Retinal pigment epithelial cell (primary cell): ENCODE data around the gene ALMS1.
A peak's percentile ranks its signal among the peaks of the same experiment; 100 is the strongest.
"Not testable (repeated sequence)": the region's sequence is repeated elsewhere in the genome, so short reads cannot be mapped to it uniquely, and the experiment has no call there.

ENCODE experiments used
- DNase-seq: peaks from one replicate; pipeline ENCODE4 v3.0.0-alpha.2; 2010; ENCODE audit warnings: low read depth
- H3K4me3 ChIP-seq: 2 replicates; pipeline ENCODE4 v1.5.1; 2011; ENCODE audit warnings: mild to moderate bottlenecking, low read length, control low read depth, moderate library complexity
- TF ChIP-seq, protein P1 (sequence below): conservative IDR thresholded peaks from 2 replicates; pipeline ENCODE4 v1.5.1; 2011; ENCODE audit warnings: low read depth, low read length, control low read depth, inconsistent platforms

Gene ALMS1, protein sequence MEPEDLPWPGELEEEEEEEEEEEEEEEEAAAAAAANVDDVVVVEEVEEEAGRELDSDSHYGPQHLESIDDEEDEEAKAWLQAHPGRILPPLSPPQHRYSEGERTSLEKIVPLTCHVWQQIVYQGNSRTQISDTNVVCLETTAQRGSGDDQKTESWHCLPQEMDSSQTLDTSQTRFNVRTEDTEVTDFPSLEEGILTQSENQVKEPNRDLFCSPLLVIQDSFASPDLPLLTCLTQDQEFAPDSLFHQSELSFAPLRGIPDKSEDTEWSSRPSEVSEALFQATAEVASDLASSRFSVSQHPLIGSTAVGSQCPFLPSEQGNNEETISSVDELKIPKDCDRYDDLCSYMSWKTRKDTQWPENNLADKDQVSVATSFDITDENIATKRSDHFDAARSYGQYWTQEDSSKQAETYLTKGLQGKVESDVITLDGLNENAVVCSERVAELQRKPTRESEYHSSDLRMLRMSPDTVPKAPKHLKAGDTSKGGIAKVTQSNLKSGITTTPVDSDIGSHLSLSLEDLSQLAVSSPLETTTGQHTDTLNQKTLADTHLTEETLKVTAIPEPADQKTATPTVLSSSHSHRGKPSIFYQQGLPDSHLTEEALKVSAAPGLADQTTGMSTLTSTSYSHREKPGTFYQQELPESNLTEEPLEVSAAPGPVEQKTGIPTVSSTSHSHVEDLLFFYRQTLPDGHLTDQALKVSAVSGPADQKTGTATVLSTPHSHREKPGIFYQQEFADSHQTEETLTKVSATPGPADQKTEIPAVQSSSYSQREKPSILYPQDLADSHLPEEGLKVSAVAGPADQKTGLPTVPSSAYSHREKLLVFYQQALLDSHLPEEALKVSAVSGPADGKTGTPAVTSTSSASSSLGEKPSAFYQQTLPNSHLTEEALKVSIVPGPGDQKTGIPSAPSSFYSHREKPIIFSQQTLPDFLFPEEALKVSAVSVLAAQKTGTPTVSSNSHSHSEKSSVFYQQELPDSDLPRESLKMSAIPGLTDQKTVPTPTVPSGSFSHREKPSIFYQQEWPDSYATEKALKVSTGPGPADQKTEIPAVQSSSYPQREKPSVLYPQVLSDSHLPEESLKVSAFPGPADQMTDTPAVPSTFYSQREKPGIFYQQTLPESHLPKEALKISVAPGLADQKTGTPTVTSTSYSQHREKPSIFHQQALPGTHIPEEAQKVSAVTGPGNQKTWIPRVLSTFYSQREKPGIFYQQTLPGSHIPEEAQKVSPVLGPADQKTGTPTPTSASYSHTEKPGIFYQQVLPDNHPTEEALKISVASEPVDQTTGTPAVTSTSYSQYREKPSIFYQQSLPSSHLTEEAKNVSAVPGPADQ (N-terminal part only)

DNA sequence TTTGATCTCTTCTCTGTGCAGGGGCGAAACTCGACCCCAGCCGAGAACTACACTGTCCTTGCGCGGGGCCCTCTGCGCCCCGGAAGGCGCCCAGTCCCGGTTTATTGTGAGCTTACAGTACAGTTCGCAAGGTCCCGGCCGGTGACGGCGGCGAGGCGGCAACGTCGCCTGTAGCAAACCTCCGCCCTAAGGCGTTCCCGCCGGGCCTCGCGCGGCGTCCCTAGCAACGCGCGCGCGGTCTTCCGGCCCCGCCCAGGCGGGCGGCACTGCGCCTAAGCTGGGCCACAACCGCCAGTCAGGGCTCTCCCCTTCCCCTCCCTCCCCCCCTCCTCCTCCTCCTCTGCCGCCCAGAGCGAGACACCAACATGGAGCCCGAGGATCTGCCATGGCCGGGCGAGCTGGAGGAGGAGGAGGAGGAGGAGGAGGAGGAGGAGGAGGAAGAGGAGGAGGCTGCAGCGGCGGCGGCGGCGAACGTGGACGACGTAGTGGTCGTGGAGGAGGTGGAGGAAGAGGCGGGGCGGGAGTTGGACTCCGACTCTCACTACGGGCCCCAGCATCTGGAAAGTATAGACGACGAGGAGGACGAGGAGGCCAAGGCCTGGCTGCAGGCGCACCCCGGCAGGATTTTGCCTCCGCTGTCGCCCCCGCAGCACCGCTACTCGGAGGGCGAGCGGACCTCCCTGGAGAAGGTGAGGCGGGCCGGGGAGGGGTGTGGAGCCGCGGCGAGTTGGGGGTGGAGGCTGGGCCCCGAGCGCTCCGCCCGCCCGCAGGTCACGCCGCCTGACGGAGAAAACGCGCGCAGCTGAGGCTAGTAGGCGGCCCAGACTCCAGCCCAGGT is at the start of gene ALMS1:
TSS of gene ALMS1 (plus strand) at position 333 of the 838 bp plus-strand sequence. CDS start at position 366, 33 bp downstream.
- peak; percentile 62 for DNase-seq
- peak within 1 kb of the TSS; percentile 76 for H3K4me3 ChIP-seq
- TF ChIP-seq, protein P1, sequence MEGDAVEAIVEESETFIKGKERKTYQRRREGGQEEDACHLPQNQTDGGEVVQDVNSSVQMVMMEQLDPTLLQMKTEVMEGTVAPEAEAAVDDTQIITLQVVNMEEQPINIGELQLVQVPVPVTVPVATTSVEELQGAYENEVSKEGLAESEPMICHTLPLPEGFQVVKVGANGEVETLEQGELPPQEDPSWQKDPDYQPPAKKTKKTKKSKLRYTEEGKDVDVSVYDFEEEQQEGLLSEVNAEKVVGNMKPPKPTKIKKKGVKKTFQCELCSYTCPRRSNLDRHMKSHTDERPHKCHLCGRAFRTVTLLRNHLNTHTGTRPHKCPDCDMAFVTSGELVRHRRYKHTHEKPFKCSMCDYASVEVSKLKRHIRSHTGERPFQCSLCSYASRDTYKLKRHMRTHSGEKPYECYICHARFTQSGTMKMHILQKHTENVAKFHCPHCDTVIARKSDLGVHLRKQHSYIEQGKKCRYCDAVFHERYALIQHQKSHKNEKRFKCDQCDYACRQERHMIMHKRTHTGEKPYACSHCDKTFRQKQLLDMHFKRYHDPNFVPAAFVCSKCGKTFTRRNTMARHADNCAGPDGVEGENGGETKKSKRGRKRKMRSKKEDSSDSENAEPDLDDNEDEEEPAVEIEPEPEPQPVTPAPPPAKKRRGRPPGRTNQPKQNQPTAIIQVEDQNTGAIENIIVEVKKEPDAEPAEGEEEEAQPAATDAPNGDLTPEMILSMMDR: peak; percentile 5

DNA sequence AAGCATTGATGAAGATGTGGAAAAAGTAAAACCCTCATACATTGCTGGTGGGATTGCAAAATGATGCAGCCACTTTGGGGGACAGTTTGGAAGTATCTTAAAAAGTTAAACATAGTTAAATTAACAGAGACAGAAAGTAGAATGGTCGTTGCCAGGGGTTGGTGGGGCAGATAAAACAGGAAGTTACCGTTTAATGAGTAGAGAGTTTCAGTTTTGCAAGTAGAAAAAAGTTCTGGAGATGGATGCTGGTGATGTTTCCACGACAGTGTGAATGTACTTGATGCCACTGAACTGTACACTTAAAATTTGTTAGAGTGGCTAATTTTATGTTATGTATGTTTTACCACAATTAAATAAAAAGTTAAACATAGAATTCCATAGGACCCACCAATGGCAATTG is 47.8 kb upstream of the ALMS1 start:
- DNase-seq: no peak
- TF ChIP-seq, protein P1: no peak
- no peak overlapping the region for H3K4me3 ChIP-seq

DNA sequence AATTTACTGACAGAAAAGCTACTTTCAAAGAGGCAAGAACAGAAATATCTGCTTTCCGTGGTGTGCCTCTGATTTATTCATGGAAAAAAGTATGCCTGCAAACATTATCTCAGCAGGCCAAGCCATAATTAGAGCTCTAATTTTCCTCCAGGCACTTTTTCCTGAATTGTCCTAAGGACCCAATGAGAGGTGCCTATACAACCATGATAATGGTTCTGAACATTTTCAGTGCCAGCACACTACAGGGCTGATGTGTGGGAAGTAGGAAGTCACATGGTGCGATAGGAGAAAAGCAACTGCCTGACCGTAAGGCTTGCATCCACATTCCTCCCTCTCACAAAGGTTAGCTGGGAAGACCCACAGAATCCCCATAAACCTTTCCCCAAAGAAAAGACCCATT is 46.4 kb upstream of the ALMS1 start:
- DNase-seq: no peak
- TF ChIP-seq, protein P1: no peak
- H3K4me3 ChIP-seq: no peak overlapping the region

DNA sequence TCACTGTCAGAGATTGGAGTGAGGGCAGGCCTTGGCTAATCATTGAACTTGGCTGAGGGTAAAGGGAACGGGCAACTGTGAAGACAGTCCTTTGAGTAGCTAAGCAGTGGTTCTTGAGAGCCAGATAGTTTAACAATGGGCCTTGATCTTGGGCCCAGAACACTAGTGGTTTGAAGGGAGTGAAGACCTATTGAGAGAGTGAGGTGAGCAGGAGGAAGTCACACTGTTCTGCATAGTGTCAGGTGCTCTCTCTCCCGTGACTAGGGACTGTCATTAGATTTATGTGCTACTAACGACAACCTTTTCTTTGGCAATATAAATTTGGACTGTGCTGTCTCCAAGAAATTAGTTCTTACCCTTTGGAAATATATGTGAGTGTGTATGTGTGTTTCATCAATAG is 44.6 kb upstream of the ALMS1 start:
- TF ChIP-seq, protein P1: no peak
- no peak for DNase-seq
- no peak overlapping the region for H3K4me3 ChIP-seq

DNA sequence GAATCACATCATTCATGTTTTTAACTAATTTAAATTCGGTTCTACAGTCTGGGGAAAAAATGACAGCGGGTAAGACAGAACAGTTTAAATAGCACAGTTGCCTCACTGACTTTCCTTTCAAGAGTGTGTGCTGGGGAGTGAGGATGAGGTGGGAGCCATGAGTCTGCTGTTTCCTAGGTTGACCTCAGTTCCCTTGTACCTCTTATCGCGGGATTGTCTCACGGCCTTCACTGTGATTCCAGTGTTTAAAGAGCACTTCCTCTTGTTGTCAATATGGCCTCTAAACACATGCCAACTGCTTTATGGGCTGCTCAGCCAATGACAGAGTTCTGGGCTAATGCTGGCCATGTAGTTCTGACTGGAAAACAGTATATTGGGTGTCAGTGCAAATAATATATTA is 41.6 kb upstream of the ALMS1 start:
- no peak for DNase-seq
- TF ChIP-seq, protein P1: no peak
- H3K4me3 ChIP-seq: no peak overlapping the region

DNA sequence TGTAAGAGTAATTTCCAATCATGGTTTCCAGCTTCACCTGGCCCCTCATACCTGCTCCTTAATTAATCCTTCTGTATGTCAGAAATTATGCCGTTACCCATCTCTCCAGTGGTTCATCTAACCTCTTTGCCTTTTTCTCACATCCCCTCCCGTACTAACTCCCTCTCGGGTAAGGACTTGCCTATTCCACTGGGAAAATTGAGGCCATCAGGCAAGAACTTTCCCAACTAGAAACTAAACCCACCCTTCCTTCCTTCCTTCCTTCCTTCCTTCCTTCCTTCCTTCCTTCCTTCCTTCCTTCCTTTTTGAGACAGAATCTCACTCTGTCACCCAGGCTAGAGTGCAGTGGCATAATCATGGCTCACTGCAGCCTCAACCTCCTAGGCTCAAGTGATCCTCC is 40.9 kb upstream of the ALMS1 start:
- DNase-seq, H3K4me3 ChIP-seq: not testable (repeated sequence)
